Activated naive CD8-positive, alpha-beta T cell treated with anti-CD3 and anti-CD28 coated beads, Interleukin-2, amount 50 U/mL, for 24 hours (primary cell): Measurements from ENCODE around the gene ZNF396.
A peak's percentile ranks its signal among the peaks of the same experiment; 100 is the strongest.

Experiments
- ATAC-seq: fragments of 150-1000 bp; cut with Tn5 transposase; one replicate; pipeline ENCODE4 v1.10.0; 2021
- DNase-seq: peaks from one replicate; pipeline ENCODE4 v3.0.0; 2021
- H3K27ac Mint-ChIP-seq: one replicate; pipeline ENCODE4 v1.8.0; 2021; ENCODE audit warnings: mild to moderate bottlenecking, mixed read lengths
- H3K27me3 Mint-ChIP-seq: one replicate; pipeline ENCODE4 v1.8.0; 2021; ENCODE audit warnings: mixed read lengths
- H3K36me3 Mint-ChIP-seq: one replicate; pipeline ENCODE4 v1.8.0; 2021; ENCODE audit warnings: low read depth, mixed read lengths
- H3K4me1 Mint-ChIP-seq: one replicate; pipeline ENCODE4 v1.8.0; 2021; ENCODE audit warnings: mixed read lengths
- H3K4me3 Mint-ChIP-seq: one replicate; pipeline ENCODE4 v1.8.0; 2021; ENCODE audit warnings: mild to moderate bottlenecking, moderate library complexity, mixed read lengths
- H3K9me3 Mint-ChIP-seq: one replicate; pipeline ENCODE4 v1.8.0; 2021; ENCODE audit warnings: mixed read lengths

ZNF396 gene

DNA sequence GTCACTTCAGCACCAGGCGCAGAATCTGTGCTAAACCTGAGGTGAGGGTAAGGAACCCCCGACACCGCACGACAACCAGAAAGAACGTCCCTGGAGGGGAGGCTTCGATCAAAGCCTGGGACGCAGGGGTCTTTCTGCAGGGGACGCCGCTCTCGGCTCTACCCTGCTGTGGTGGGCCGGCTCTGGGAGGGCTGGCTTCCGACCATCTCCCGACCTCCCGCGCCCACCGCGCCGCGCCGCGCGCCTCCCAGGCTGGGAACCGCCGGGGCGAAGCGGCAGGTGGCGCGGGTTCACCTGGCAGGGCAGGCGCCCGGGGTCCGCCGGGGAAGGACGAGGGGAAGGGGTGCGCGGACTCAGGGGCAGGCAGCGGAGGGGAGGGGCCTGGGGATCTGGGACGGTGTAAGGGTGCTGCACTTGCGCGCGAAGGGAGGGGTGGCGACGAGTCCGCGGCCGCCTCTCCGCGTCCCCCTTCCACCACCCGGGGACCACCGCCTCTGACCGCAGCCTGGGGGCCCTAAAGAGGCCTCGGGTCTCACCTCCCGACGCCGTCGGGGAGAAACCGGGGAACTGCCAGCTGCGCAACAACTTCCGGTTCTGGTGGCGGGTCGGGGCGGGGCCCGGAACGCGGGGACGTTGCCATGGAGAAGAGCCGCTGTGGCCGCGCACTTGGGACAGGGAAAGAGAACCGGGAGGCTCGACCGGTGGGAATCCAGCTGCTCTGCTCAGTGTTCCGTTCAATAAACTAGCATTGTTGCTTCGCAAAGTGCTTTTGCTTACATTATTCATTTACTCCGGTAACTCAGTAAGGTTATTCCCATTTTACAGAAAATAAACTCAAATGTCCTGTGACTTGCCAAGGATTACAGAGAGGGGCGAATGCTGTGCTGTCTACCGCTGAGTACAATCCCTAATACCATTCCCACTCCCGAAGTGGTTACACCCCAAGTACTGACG lies at the start of gene ZNF396:
Gene ZNF396, minus strand, starts transcription at position 596 of the 954 bp plus-strand sequence. CDS start 3,045 bp downstream, outside the sequence.
- DNase-seq = peak; percentile 78
- Mint-ChIP-seq H3K36me3 (no peaks in the 10 kb centered on the region), H3K9me3 (no peaks in the 10 kb centered on the region), H3K27ac (peak within 1 kb of the TSS; percentile 43), H3K4me1 (peaks cover 10% of the 10 kb centered on the region), H3K27me3 (peaks cover 2% of the 10 kb centered on the region), H3K4me3 (peak within 1 kb of the TSS; percentile 78)
- peak; percentile 72 for ATAC-seq

DNA sequence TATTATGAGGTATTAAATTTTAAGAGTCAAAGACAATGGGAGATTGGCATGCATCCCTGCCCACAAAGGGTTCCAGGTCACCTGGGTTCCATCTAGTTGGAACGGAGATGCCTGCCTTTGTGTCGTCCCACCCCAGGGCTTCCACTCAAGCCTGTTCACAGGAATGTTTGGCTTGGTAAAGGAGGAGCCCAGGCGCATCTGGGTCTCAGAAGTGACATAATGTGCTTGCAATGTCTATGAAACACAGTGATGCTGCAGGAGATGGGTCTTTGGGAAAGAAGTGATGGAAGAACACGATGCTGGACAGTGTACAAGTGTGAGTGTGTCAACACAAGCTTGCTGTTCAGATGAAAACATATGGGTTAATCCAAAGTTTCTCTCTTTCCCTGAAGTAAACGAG lies 49.6 kb upstream of the ZNF396 start:
- ATAC-seq = no peak
- Mint-ChIP-seq H3K4me1 (no peaks in the 10 kb centered on the region), H3K27me3 (no peaks in the 10 kb centered on the region), H3K36me3 (no peaks in the 10 kb centered on the region), H3K9me3 (no peaks in the 10 kb centered on the region), H3K27ac (no peak overlapping the region), H3K4me3 (no peak overlapping the region)
- DNase-seq = no peak

DNA sequence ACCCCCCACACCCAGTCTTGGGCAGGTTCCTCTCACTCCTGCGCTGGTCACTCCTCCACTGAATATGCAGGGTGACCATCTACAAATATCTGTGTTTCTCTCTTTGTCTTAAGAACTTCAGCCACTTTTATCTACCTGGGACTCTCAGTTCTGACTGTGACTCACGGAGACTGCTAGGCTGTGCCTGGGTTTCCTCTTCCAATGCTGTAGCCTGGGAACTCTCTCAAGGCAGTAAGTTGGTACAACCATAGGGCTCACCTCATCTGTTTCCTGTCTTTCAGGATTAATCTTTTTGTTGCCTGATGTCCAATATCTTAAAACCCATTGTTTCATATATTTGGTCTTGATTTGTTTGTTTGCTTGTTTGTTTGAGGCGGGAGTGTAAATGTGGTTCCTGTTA lies 47.2 kb upstream of the ZNF396 start:
- Mint-ChIP-seq H3K27ac (no peak overlapping the region), H3K9me3 (no peaks in the 10 kb centered on the region), H3K36me3 (no peaks in the 10 kb centered on the region), H3K4me1 (no peaks in the 10 kb centered on the region), H3K4me3 (no peak overlapping the region), H3K27me3 (no peaks in the 10 kb centered on the region)
- no peak for DNase-seq
- ATAC-seq = no peak

DNA sequence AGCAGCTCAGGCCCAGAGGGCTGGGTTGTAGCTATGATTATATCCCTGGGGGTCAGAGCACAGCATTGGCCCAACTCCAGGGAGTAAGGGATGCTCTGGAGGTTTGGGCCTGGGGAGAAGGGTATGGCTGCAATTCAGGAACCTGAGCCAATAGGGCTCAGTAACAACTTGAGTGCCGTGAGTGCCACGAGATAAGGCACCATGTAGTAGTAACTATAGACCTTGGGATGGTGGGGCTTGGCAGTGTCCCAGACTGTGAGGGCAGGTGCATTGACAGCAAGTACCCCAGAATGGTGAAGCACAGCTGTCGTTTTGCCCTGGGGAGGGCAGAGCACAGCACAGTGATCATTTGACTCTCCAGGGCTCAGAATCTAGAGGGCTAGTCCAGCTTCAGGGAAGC lies 45.1 kb upstream of the ZNF396 start:
- ATAC-seq (no peak), DNase-seq (no peak)
- H3K27me3 Mint-ChIP-seq = no peaks in the 10 kb centered on the region
- no peak overlapping the region for H3K4me3 Mint-ChIP-seq
- no peak overlapping the region for H3K27ac Mint-ChIP-seq
- no peaks in the 10 kb centered on the region for H3K4me1 Mint-ChIP-seq
- peaks cover 1% of the 10 kb centered on the region for H3K36me3 Mint-ChIP-seq
- H3K9me3 Mint-ChIP-seq = peaks cover 15% of the 10 kb centered on the region

DNA sequence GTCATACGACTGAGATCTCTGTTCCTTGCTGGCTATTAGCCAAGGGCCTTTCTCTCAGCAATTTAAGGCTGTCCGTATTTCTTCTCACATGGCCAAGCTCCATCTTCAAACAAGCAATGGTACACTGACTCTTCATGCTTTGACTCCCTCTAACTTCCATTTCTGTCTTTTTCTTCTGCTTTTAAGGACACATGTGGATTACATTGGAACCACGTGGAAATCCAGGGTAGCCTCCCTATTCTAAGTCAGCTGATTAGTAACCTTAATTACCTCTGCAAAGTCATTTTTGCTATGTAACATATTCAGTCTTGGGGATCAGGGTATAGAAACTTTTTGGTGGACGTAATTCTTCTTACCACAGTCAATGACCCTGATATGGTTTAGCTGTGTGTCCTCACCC lies 41.5 kb upstream of the ZNF396 start:
- H3K4me1 Mint-ChIP-seq = peaks cover 26% of the 10 kb centered on the region
- no peak overlapping the region for H3K27ac Mint-ChIP-seq
- no peaks in the 10 kb centered on the region for H3K27me3 Mint-ChIP-seq
- no peak overlapping the region for H3K4me3 Mint-ChIP-seq
- DNase-seq = no peak
- peaks cover 19% of the 10 kb centered on the region for H3K9me3 Mint-ChIP-seq
- peaks cover 3% of the 10 kb centered on the region for H3K36me3 Mint-ChIP-seq
- ATAC-seq = no peak

DNA sequence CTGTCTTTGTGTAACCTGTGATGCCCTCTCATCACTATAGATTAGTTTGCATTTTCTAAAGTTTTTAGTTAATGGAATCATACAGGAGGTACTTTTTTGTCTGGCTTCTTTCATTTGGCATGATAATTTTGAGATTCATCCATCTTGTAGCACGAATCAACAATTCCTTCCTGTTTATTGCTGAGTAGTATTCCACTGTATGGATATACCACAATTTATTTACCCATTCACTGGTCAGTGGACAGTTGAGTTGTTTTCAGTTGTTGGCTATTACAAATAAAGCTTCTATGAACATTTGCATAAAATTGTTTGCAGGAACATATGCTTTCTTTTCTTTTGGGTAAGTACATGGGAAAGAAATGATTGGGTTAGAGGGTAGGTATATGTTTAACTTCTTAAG lies 40.1 kb upstream of the ZNF396 start:
- Mint-ChIP-seq H3K27ac (no peak overlapping the region), H3K27me3 (no peaks in the 10 kb centered on the region)
- no peak for ATAC-seq

DNA sequence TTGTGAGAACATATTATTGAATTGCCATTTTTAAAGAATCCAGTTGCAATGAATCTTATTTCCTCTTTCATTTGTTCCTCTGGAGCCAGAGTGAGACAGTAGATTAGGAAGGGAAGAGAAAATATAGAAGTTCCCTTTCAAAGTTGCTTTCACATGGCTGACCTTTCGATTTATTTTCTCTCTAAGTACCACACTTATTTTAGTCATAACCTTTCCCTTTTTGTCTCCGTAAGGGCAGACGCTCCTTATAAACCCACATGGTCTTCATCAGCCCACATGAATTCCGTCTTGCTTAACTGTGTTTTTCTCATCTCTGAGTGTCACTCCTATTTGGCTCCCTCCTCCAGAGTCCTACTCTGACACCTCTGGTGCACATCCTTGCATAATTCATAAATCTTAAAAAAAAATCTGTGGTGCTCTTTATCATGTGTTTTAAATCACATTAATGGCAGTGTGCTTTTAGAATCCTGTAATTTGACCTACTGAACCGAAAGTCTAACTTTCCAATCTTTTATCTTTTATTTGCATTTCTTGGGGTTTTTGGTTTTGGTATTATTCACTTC lies 38.5 kb upstream of the ZNF396 start:
- peaks cover 3% of the 10 kb centered on the region for H3K36me3 Mint-ChIP-seq
- peak overlapping the region; percentile 86 for H3K27ac Mint-ChIP-seq
- ATAC-seq (peak; percentile 93), DNase-seq (no peak)
- H3K9me3 Mint-ChIP-seq = peaks cover 19% of the 10 kb centered on the region
- H3K4me1 Mint-ChIP-seq = peaks cover 47% of the 10 kb centered on the region
- peaks cover 2% of the 10 kb centered on the region for H3K27me3 Mint-ChIP-seq
- H3K4me3 Mint-ChIP-seq = peak overlapping the region; percentile 49

More for the DNA sequence above, 40.1 kb upstream of the ZNF396 start:
- Mint-ChIP-seq H3K4me1 (peaks cover 36% of the 10 kb centered on the region), H3K9me3 (peaks cover 19% of the 10 kb centered on the region), H3K4me3 (no peak overlapping the region), H3K36me3 (peaks cover 3% of the 10 kb centered on the region)
- no peak for DNase-seq

DNA sequence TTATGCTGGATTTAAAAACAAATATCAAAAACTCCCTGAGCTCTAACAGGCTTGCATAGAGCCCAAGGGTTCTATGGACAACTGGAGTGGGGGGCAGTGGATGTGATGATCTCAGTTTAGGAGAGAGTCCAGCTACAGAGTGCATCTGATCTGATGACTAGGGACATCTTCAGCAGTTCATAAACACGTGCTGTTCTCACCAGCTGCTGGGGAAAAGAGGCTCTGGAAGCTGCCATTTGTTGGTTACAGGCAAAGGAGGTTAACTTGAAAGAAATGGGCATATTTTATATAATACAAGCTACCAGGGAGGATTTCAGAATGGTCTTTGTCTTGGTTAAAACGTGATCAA lies 36.0 kb upstream of the ZNF396 start:
- H3K9me3 Mint-ChIP-seq = peaks cover 10% of the 10 kb centered on the region
- no peak overlapping the region for H3K4me3 Mint-ChIP-seq
- peaks cover 2% of the 10 kb centered on the region for H3K27me3 Mint-ChIP-seq
- ATAC-seq = no peak
- no peak for DNase-seq
- H3K36me3 Mint-ChIP-seq = peaks cover 3% of the 10 kb centered on the region
- H3K27ac Mint-ChIP-seq = no peak overlapping the region
- peaks cover 51% of the 10 kb centered on the region for H3K4me1 Mint-ChIP-seq

DNA sequence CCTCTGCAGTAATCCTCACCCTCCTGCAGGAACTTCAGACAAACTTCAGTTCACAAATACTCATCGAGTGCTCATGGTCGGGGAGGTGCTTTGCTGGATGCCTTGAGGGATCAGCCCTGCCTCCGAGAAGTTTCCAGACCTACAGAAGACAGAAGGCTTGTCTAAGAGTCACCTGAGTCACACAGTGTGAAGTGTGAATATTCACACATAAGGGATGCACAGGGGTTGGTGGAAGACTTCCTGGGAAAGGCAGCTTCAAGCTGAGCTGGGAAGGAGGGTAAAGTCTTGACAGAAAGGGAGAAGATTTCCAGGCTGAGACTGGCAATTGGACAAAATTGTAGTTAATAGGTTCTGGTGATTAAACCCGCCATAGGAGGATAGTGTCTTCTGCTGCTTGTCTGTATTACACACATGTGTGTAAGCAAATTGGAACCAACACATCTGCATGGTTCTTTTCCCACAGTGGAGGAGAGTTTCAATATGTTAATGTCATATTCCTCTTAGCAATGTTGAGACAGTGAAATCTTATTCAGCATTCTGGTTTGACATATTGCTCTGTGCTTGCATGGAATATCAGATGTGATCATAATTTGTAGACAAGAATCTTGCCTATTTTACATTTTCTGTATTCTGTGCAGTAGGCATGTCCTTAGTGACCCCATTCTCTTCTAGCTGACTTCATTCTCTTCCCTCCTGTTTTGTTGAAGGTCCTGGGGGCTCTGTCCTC lies 34.7 kb upstream of the ZNF396 start:
- H3K36me3 Mint-ChIP-seq = no peaks in the 10 kb centered on the region
- no peak overlapping the region for H3K27ac Mint-ChIP-seq
- H3K4me1 Mint-ChIP-seq = peaks cover 49% of the 10 kb centered on the region
- peaks cover 2% of the 10 kb centered on the region for H3K27me3 Mint-ChIP-seq
- H3K9me3 Mint-ChIP-seq = no peaks in the 10 kb centered on the region
- ATAC-seq = no peak
- H3K4me3 Mint-ChIP-seq = no peak overlapping the region
- DNase-seq = no peak

DNA sequence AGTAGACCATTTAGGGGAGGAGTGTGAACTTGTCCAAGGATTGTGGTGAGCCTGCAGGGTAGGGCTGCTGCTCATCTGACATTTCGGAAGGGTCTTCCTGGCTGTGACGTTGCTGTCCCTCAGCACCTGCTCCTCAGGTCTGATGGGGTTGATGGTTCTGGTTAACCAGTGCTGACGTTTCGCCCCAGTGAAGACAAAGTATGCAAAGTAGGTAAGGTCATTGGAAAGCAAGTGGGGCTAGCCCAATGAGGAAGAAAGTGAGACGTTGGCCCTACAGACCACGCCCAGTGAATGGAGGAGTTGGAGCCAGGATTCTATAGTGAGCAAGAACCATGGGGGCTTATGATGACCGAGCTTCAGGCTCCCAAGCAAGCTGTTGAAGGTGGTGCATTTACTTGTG lies 33.4 kb upstream of the ZNF396 start:
- H3K9me3 Mint-ChIP-seq = no peaks in the 10 kb centered on the region
- peaks cover 40% of the 10 kb centered on the region for H3K4me1 Mint-ChIP-seq
- no peaks in the 10 kb centered on the region for H3K36me3 Mint-ChIP-seq
- H3K27me3 Mint-ChIP-seq = peaks cover 2% of the 10 kb centered on the region
- DNase-seq (no peak), ATAC-seq (no peak)
- no peak overlapping the region for H3K27ac Mint-ChIP-seq
- no peak overlapping the region for H3K4me3 Mint-ChIP-seq

DNA sequence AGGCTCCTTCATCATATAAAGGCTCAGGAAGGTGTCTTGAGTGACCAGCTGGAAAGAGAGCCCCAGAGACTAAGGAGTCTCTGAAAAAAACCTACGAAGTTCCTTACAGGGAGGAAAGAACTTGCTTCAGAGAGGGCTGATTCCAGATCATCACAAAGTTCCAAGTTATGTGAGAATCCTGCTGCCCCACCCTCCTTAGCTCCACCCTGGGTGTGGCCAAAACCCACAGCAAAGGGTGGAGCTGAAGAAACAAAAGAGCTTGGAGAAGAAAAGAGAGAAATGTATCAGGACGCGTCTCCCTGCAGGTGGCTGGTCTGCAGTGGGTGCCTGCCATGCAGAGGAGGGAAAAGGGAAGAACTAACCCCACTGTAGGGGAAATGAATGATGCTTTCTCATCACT lies 32.8 kb upstream of the ZNF396 start:
- peaks cover 2% of the 10 kb centered on the region for H3K27me3 Mint-ChIP-seq
- ATAC-seq (no peak), DNase-seq (no peak)
- no peaks in the 10 kb centered on the region for H3K9me3 Mint-ChIP-seq
- no peaks in the 10 kb centered on the region for H3K36me3 Mint-ChIP-seq
- no peak overlapping the region for H3K4me3 Mint-ChIP-seq
- peaks cover 33% of the 10 kb centered on the region for H3K4me1 Mint-ChIP-seq
- H3K27ac Mint-ChIP-seq = no peak overlapping the region

DNA sequence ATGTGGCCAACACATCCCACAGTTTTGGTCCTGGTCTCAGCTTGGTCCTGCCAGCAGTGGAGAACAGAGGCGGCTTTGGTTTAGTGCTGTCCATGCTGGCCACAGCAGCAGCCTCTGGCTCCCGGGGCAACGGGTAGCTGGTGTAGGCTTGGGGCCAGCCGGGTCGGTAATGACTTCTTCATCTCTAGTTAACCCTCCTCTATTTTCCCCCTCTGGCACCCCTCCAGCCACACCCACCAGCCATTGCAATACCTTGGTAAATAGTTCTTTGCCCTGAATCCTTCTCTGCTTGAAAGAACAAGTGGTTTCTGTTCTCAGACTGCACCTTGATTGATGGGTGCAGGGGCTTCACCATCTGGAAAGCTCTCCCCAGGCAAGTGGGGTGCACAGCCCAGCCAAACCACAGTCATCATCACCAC lies 31.7 kb upstream of the ZNF396 start:
- ATAC-seq (no peak), DNase-seq (no peak)
- Mint-ChIP-seq H3K4me3 (no peak overlapping the region), H3K27me3 (peaks cover 2% of the 10 kb centered on the region), H3K9me3 (no peaks in the 10 kb centered on the region), H3K36me3 (no peaks in the 10 kb centered on the region), H3K4me1 (peaks cover 26% of the 10 kb centered on the region), H3K27ac (no peak overlapping the region)

DNA sequence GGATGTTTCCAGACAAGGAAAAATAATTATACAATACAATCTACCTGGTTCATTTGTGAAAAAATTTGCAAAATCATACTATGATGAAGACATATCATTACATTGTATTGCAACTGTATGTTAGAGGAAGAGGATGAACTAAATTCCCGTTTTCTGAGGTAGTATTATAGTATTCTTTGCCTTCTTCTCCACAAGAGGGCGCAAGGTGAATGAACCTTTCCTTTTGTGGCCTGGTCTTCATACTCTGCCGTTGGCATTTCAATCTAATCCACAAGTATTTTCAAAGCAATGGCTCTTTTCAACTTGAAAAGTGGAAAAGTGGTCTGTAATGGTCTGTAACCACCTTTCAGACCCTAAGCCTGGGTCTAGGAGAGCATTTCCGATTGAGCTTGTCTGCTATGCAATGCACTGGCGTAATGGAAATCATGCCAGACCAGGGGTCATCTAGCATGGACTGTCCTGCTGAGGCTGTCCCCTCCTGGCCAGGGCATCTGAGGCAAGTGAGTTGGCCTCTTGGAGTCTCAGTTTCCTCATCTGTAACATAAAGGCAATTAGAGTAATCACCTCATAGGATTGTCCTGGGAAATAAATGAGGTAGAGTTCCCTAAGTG lies 30.8 kb upstream of the ZNF396 start:
- Mint-ChIP-seq H3K9me3 (no peaks in the 10 kb centered on the region), H3K36me3 (no peaks in the 10 kb centered on the region), H3K4me1 (peaks cover 21% of the 10 kb centered on the region), H3K4me3 (no peak overlapping the region), H3K27ac (no peak overlapping the region), H3K27me3 (peaks cover 5% of the 10 kb centered on the region)
- DNase-seq (peak; percentile 39), ATAC-seq (peak; percentile 56)

DNA sequence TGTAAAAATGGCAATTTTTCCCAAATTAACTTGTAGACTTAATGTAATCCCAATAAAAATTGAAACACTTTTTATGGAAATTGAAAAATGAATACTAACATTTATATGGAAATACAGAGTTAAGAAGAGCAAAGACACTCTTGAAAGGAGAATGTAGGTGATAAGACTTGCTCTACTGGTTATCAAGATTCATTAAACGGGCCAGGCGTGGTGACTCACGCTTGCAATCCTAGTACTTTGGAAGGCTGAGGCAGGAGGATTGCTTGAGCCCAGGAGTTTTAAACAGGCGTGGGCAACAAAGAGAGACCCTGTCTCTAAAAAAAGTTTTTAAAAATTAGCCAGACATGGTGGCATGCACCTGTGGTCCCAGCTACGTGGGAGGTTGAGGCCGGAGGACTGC lies 29.5 kb upstream of the ZNF396 start:
- Mint-ChIP-seq H3K36me3 (no peaks in the 10 kb centered on the region), H3K27ac (no peak overlapping the region), H3K9me3 (no peaks in the 10 kb centered on the region), H3K4me1 (peaks cover 9% of the 10 kb centered on the region), H3K4me3 (no peak overlapping the region), H3K27me3 (peaks cover 10% of the 10 kb centered on the region)
- ATAC-seq (no peak), DNase-seq (no peak)
